ENCODE results near the gene AGPAT3.

Gene AGPAT3

GRCh38 chr21:43938751-43939442, 73.9 kb downstream of the AGPAT3 start:
- TF ChIP-seq, protein P1, sequence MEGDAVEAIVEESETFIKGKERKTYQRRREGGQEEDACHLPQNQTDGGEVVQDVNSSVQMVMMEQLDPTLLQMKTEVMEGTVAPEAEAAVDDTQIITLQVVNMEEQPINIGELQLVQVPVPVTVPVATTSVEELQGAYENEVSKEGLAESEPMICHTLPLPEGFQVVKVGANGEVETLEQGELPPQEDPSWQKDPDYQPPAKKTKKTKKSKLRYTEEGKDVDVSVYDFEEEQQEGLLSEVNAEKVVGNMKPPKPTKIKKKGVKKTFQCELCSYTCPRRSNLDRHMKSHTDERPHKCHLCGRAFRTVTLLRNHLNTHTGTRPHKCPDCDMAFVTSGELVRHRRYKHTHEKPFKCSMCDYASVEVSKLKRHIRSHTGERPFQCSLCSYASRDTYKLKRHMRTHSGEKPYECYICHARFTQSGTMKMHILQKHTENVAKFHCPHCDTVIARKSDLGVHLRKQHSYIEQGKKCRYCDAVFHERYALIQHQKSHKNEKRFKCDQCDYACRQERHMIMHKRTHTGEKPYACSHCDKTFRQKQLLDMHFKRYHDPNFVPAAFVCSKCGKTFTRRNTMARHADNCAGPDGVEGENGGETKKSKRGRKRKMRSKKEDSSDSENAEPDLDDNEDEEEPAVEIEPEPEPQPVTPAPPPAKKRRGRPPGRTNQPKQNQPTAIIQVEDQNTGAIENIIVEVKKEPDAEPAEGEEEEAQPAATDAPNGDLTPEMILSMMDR (IDR thresholded peaks at IDR 0.05; ENCODE audit: extremely low read depth, missing control alignments) = peak; percentile 97
- peak; percentile 95 for DNase-seq (ENCODE audit: low spot score)

DNA sequence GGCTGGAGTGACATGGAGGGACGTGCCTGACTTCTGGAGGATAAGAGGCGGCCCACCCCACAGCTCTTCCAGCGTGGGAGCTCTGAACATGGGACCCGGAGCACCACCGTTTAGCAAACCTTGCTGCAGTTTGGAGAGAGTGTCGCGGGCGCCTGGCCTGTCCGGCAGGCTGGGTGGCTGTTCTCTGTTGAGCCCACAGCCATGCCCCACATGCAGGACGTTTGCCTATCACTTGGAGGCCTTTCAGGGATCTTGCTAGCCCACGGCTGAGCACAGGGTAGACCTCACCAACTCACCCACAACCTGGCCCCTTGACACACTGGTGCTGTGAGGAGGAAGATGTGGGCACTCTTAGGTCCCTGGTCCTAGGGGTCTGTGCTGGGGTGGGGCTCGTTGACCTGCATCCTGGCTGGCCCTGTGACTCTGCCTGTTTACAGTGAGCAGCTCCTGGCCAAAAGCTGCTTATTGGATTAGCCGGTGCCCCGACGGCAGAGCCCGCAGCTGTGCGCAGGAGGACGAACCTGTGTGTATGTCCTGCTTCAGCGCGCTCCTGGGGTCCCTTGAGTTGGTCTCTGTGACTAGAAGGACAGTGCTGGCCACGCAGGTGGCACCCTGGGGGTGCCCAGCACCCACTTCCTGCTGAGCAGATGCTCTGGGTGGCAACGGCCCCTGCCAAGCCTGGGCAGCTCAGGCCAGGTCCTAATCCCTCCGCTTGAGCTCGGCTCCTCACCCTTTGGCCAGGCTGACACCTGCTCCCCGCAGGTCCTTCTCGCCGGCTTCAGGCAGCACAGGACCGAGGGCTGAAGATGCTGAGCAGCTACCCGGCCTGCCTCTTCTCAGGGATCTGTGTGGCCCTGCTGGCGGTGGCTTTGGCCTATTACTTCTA, 74.7 kb downstream of the AGPAT3 start:
- TF ChIP-seq, protein P1 (IDR thresholded peaks at IDR 0.05; ENCODE audit: extremely low read depth, missing control alignments) = no peak
- DNase-seq (ENCODE audit: low spot score) = no peak

DNA sequence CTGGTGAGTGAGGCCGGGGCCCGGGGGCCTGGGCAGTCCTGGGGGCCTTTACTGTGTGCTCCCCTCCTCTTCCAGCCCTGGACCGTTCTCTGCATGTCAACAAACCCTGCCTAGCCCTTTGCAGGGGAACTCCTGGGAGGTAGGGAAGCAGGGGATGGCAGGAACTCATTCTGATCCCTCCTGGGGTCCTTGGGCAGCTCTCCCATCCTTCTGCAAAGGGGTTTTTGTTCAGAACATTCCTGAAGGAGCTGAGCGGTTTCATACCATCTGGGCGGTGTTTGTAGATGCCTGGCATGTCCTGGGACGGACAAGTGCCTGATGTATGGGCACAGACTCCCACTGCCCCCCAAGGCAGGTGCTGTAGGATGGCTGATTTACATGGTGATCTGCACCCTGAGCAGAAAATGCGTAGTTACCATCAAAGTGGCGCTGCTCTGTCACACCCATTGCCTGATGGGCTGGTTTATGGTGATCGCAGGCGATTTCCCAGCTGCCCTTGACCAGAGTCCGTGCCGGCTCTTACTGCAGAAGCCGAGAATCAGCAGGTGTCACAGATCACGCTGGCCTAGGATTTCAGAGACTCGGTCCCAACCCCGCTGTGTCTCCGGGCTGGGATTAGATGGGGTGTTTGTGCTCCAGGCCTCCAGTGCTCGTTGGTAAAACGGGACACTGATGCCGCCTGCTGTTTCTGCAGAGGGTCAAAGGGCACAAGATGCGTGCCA, 75.5 kb downstream of the AGPAT3 start:
- TF ChIP-seq, protein P1 (IDR thresholded peaks at IDR 0.05; ENCODE audit: extremely low read depth, missing control alignments) = no peak
- DNase-seq (ENCODE audit: low spot score) = no peak

- no peak for DNase-seq (ENCODE audit: low spot score)
- TF ChIP-seq, protein P1 (IDR thresholded peaks at IDR 0.05; ENCODE audit: extremely low read depth, missing control alignments) = no peak
These were observed 77.2 kb downstream of the AGPAT3 start for GRCh38 chr21:43942201-43942600.

DNA sequence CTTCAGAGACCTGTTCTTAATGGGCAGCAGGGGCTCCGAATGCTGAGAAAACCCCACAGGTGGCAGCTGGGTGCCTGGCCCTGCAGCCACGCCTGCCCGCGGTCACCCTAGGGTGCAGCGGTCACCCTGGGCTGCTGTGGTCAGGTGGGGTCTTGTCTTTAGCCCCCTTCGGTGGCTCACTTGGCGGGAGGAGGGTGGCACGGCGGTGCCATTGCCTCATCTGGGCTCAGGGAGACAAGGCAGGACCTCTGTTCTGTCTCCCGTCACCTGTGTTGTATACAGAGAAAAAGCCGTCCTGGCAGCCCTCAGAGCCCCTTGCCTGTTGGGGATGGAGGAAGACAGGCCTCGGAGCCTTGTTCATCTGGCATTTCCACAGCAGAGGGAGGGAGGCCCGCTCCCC, 77.6 kb downstream of the AGPAT3 start:
- TF ChIP-seq, protein P1 (IDR thresholded peaks at IDR 0.05; ENCODE audit: extremely low read depth, missing control alignments) = no peak
- DNase-seq (ENCODE audit: low spot score) = no peak

- TF ChIP-seq, protein P1 (IDR thresholded peaks at IDR 0.05; ENCODE audit: extremely low read depth, missing control alignments) = no peak
- no peak for DNase-seq (ENCODE audit: low spot score)
These were observed 78.6 kb downstream of the AGPAT3 start for GRCh38 chr21:43943512-43944077.

All from GM20000 (cell line).